ENCODE data around the gene B3GAT1.

Gene B3GAT1

DNA sequence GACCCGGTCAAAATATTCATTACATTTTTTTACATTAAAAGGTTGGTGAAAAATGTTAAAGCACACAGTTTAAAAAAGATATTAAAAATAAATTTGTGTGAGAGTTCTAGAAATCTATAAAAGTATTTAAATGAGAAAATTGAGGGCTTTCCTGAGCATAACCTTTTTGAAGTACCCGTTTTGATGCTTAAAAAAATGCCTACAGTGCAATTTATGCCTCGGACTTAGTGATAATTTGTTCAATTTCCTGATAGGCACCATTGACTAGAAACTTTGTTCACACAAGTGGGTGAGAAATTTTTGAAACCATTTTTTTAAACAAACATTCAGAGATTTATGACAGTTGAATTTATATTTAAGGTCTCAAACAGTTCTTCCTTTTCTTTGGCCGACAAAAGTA is 29.7 kb upstream of the B3GAT1 start:
- no peak for DNase-seq (ENCODE audit: low read depth in 2 of 2, low spot score in 1 of 2)

DNA sequence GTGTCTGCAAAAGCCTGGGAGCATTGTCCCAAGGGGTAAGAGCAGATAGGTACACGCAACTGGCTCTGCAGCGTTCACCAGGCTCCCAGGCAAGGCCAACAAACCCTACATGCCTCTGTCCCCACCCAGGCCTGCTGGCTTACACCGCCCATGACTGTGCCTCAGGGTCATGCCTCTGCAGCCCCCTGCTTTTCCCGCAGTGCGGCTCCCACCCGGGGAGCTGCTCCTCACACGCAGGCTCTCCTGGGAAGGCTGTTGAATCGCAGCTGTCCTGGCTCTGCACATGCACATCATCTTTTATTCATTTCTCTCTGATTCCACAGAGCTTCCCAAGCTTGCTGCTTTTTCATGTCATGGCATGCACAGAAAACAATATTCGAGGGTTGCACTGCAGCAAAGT is 29.2 kb upstream of the B3GAT1 start:
- no peak for DNase-seq (ENCODE audit: low read depth in 2 of 2, low spot score in 1 of 2)

DNA sequence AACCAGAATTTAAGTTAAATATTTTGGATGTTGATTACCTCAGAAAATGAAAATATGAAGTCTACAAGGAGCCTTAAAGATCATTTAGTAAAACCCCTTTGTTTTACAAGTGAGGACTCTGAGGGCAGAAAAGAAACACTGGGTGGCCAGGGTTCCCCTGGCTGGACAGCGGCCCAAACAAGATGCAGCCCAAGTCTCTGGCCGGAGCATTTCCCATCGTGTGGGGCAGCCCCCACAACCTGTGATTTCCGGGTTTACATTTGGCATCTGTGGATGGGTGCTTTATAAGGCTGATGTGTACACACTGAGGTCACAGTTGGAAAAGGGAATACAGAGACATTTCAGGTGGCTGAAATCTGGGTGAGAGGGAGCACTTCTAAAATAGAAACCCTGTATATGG is 28.8 kb upstream of the B3GAT1 start:
- no peak for DNase-seq (ENCODE audit: low read depth in 2 of 2, low spot score in 1 of 2)

DNA sequence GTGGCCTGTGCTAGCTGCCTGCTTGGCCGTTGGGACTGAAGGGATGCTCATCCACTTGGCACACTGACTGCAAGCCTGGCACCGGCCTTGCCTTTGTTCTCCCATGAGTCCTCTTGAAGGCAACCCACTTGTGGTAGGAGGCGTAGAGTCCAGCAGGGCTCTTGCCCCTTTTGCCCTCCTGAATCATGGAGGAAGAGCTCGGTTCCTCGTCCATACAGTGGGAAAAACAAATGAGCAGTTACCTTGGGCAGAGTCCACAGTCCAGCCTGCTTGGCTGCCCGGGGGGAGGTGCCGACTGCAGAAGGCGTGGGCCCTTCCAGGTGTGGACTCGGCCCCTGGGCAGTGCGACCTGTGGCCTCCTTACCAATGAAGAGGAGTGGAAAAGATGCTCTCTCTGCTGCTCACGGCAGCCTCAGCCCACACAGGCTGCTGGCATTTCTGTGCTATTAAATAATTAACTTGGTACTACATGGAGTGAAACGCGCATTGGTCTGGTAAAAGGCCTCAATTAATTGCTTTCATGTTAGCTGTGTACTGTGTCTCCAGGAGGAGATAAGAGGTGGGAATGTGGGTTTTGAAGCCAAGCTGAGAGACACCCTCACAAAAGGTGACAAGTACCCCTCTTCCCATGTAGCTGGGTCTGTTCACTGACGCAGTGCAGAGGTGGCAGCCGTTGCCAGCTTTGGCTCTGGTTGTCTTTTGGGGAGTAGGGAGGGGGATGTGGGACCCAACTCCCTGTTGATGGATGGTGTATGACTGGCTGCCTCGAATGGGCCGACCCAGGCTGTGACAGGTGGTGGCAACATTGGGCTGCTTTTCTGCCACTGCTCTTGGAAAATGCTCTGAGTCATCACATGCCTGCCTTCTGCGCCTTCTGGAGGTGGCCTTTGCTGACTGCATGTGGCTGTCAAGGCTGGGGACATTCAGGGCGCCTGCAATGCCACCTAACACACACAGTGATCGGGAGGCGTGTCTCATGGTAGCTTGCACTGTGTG is 26.8 kb upstream of the B3GAT1 start:
- no peak for DNase-seq (ENCODE audit: low read depth in 2 of 2, low spot score in 1 of 2)

DNA sequence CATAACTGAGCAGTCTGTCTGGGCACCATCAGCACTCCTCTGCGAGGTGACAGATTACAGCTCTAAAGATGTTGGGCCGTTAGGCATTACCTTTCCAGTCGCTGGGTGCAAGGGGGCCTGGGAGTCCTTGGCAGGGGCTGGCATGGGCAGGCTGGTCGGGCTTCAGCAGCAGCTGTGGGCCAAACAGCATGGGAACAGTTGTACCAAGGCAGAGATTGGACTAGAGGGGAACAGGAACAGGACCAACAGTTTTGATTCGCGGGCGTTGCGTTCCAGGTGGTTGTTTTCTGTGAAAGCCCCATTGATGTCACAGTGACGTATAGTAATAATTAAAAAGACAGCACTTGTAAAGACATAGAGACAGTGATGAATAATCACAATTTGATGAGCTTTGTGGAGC is 25.8 kb upstream of the B3GAT1 start:
- no peak for DNase-seq (ENCODE audit: low read depth in 2 of 2, low spot score in 1 of 2)

DNA sequence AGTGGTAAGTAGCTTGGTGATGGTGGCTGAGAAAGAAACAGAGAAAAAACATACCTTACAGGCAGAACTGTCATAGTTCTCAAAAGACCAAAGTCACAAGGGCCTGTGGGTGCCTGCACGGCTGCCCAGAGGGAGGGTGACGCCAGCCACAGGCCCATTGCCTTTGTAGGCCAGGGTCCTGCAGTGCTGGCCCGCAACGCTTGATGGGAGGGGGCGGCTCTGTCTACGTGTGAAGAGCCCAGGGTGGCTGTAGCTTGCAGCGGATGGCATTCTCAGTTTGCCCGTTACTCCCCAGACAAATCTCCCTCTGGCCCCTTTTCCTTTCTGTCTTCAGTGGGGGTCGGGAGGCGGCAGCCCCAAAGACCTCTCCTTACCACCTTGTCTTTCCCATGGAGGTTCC is 24.7 kb upstream of the B3GAT1 start:
- DNase-seq (ENCODE audit: low read depth in 2 of 2, low spot score in 1 of 2): no peak

DNA sequence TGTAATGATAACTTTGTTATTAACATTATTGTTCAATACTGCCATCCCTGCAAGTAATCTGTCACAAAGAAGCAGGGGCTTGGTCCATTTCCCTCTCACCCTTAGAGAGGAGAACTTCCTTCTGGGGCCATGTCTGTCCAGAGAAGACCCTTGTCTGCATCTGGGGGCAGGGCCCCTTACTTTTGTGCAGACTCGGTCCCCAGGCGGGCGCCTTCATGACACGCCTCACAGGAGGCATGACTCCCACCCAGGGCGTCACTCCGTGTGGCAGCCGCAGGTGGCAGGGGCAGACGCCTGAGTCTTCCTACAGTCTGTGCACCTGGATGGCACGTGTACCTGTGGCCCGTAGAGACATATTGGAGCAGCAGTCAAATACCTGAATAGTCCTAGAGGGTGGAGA is 21.8 kb upstream of the B3GAT1 start:
- no peak for DNase-seq (ENCODE audit: low read depth in 2 of 2, low spot score in 1 of 2)

- DNase-seq (ENCODE audit: low read depth in 2 of 2, low spot score in 1 of 2): no peak
These were observed 21.2 kb upstream of the B3GAT1 start for GRCh38 chr11:134433251-134433650.

DNA sequence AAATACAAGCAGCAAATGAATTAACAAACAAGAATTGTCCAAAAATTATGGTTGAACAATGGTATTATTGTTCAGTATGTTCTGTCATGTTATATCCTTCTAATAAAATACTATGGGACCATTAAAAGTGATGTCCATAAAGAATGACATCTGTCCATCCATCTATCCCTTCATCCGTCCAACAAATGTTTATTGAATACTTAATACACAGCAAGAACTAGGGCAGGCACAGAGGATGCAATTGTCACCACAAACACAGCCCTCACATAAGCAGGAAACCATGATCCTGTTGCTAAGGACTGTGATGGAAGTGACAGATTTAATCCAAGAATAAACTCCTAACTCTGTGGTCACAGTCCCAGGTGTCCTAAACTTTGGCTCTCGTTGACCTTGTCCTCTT is 20.7 kb upstream of the B3GAT1 start:
- no peak for DNase-seq (ENCODE audit: low read depth in 2 of 2, low spot score in 1 of 2)

DNA sequence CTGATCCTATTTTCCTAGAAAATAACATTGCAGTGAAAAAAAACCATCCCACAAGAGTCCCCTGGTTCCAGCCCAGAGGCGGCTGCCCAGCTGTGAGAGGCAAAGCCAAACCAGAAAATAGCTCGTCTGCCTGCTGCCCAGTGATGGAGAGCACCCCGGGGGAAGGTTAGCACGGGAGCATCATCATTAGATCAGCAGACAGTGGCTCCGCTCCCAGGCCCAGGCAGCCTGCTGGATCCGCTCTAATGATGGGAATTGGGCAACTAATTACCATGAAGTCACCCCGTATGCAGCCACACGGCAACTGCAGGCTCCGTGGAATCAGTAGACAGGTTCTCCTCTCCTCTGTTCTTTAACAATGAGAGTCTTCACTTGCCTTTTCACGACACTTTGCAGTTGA is 17.1 kb upstream of the B3GAT1 start:
- DNase-seq (ENCODE audit: low read depth in 2 of 2, low spot score in 1 of 2): no peak

GRCh38 chr11:134425816-134426536 is 13.9 kb upstream of the B3GAT1 start:
- no peak for DNase-seq (ENCODE audit: low read depth in 2 of 2, low spot score in 1 of 2)

DNA sequence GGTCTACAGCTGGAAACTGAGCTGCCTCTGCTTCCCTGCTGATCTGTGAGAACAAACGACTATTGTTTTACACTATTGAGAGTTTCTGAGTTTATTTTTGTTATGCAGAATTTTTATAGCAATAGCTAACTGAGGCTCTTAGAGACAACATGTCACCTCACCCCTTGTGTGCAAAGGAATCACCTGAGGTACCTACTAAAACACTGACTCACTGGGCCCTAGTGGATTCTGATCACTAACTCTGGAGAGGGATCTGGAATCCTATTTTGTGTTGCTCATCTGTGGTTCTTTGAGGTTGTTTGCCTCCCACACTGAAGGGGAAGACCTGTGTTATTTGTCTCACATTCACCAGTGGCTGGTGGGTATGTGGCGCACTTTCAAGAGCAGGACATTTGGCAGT is 13.4 kb upstream of the B3GAT1 start:
- DNase-seq (ENCODE audit: low read depth in 2 of 2, low spot score in 1 of 2): no peak

GRCh38 chr11:134423106-134423505 is 11.1 kb upstream of the B3GAT1 start:
- DNase-seq (ENCODE audit: low read depth in 2 of 2, low spot score in 1 of 2): no peak

GRCh38 chr11:134417871-134418840 is 6.1 kb upstream of the B3GAT1 start:
- no peak for DNase-seq (ENCODE audit: low read depth in 2 of 2, low spot score in 1 of 2)

DNA sequence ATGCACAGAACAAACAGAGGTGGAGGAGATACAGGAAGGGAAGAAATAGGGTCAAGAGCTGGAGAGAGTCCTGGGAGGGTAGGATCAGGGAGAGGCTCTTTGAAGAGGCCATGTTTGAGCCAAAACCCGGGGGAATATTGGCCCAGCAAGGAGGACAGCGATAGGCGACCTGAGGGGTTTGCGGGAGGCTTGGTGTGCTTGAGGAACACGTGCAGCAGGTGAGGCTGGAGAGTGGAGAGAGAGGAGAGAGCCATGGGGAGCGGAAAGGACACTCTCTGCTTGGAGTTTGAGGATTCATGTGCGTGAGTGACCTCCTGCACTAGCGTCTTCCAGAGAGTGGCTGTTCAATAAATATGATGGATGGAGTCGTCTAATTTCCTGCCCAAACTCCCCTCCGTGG is 4.7 kb upstream of the B3GAT1 start:
- no peak for DNase-seq (ENCODE audit: low read depth in 2 of 2, low spot score in 1 of 2)

GRCh38 chr11:134414766-134415765 is 3.0 kb upstream of the B3GAT1 start:
- DNase-seq (ENCODE audit: low read depth in 2 of 2, low spot score in 1 of 2): no peak

- DNase-seq (ENCODE audit: low read depth in 2 of 2, low spot score in 1 of 2): no peak
These were observed 2.0 kb upstream of the B3GAT1 start for GRCh38 chr11:134413826-134414731.

DNA sequence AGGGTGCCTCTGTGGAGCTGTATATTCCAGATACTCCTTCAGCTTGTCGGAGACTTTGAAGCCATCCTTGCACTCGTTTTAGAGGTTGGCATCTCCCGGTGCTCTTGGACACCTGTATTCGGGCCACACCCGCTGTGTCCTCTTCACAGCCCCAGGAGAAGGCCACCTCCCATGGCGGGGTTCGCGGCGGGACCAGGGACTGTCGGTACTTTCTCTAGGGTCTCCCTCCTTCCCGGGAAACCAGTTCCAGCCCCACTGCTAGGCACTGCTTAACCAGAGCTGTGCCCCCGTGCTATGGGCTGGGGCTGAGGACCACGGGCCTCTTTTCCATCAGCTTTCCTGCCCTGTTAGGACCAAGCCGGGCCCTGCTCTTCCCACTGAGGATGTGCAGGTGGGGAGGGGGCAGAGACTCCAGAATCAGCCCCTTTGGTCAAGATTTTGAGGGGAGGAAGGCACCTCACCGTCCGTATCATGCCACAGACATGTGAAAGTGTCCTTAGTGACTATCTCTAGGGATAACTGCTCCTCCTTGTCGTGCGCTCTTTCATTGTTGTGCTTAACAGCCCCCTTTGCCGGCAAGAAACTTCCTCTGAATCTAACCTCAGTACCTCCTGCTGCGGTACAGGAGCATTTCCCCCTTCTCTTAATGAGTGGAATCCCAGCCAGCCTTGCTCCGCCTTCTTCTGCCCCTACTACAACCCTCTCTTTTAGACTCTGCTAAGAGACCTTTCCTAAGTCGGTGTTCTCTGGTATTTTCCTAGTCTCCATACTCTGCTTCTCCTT is 1.2 kb upstream of the B3GAT1 start:
- DNase-seq (ENCODE audit: low read depth in 2 of 2, low spot score in 1 of 2): no peak
